ENCODE measurements around the gene SPIRE1.
A peak's percentile ranks its signal among the peaks of the same experiment; 100 is the strongest.

SPIRE1 gene

GRCh38 chr18:12470382-12471075 is 187.4 kb downstream of the SPIRE1 start:
- DNase-seq = no peak
- H3K9me3 Mint-ChIP-seq = no peaks in the 10 kb centered on the region
- peak overlapping the region in 1 of 2 donors; percentile 65 for H3K27ac Mint-ChIP-seq
- no peak overlapping the region for H3K4me3 Mint-ChIP-seq
- no peaks in the 10 kb centered on the region for H3K4me1 Mint-ChIP-seq
- no peak for ATAC-seq
- H3K27me3 Mint-ChIP-seq = no peaks in the 10 kb centered on the region

GRCh38 chr18:12468445-12468844 is 189.5 kb downstream of the SPIRE1 start:
- Mint-ChIP-seq H3K4me1 (no peaks in the 10 kb centered on the region), H3K9me3 (no peaks in the 10 kb centered on the region), H3K4me3 (no peak overlapping the region), H3K27ac (no peak overlapping the region), H3K27me3 (no peaks in the 10 kb centered on the region)
- ATAC-seq = no peak
- no peak for DNase-seq

- no peak overlapping the region for H3K27ac Mint-ChIP-seq
- no peaks in the 10 kb centered on the region for H3K27me3 Mint-ChIP-seq
- no peaks in the 10 kb centered on the region for H3K9me3 Mint-ChIP-seq
- no peaks in the 10 kb centered on the region for H3K4me1 Mint-ChIP-seq
- ATAC-seq (no peak), DNase-seq (no peak)
- H3K4me3 Mint-ChIP-seq = no peak overlapping the region
Observed at GRCh38 chr18:12464731-12465130, 193.2 kb downstream of the SPIRE1 start.

- no peaks in the 10 kb centered on the region for H3K9me3 Mint-ChIP-seq
- H3K4me3 Mint-ChIP-seq = no peak overlapping the region
- ATAC-seq = no peak
- no peak for DNase-seq
- H3K4me1 Mint-ChIP-seq = no peaks in the 10 kb centered on the region
- H3K27me3 Mint-ChIP-seq = no peaks in the 10 kb centered on the region
- H3K27ac Mint-ChIP-seq = no peak overlapping the region
Observed at GRCh38 chr18:12463191-12463590, 194.7 kb downstream of the SPIRE1 start.

GRCh38 chr18:12462242-12462641 is 195.7 kb downstream of the SPIRE1 start:
- no peak for ATAC-seq
- Mint-ChIP-seq H3K4me3 (no peak overlapping the region), H3K27ac (no peak overlapping the region)

GRCh38 chr18:12461326-12461725 is 196.6 kb downstream of the SPIRE1 start:
- H3K27ac Mint-ChIP-seq = no peak overlapping the region
- H3K27me3 Mint-ChIP-seq = no peaks in the 10 kb centered on the region
- H3K4me3 Mint-ChIP-seq = no peak overlapping the region
- ATAC-seq (no peak), DNase-seq (no peak)
- no peaks in the 10 kb centered on the region for H3K9me3 Mint-ChIP-seq
- no peaks in the 10 kb centered on the region for H3K4me1 Mint-ChIP-seq

More at GRCh38 chr18:12462242-12462641, 195.7 kb downstream of the SPIRE1 start:
- no peak for DNase-seq
- Mint-ChIP-seq H3K4me1 (no peaks in the 10 kb centered on the region), H3K9me3 (no peaks in the 10 kb centered on the region), H3K27me3 (no peaks in the 10 kb centered on the region)

- no peaks in the 10 kb centered on the region for H3K9me3 Mint-ChIP-seq
- DNase-seq (no peak), ATAC-seq (no peak)
- H3K27me3 Mint-ChIP-seq = no peaks in the 10 kb centered on the region
- H3K4me3 Mint-ChIP-seq = no peak overlapping the region
- H3K27ac Mint-ChIP-seq = no peak overlapping the region
- H3K4me1 Mint-ChIP-seq = no peaks in the 10 kb centered on the region
Observed at GRCh38 chr18:12460874-12461273, 197.0 kb downstream of the SPIRE1 start.

GRCh38 chr18:12458771-12459170 is 199.1 kb downstream of the SPIRE1 start:
- ATAC-seq (no peak), DNase-seq (no peak)
- Mint-ChIP-seq H3K27ac (no peak overlapping the region), H3K4me3 (no peak overlapping the region), H3K9me3 (no peaks in the 10 kb centered on the region), H3K27me3 (no peaks in the 10 kb centered on the region), H3K4me1 (no peaks in the 10 kb centered on the region)

GRCh38 chr18:12456441-12456840 is 201.5 kb downstream of the SPIRE1 start:
- ATAC-seq (no peak), DNase-seq (no peak)
- no peak overlapping the region for H3K4me3 Mint-ChIP-seq
- no peaks in the 10 kb centered on the region for H3K4me1 Mint-ChIP-seq
- no peaks in the 10 kb centered on the region for H3K9me3 Mint-ChIP-seq
- H3K27ac Mint-ChIP-seq = no peak overlapping the region
- no peaks in the 10 kb centered on the region for H3K27me3 Mint-ChIP-seq

GRCh38 chr18:12455496-12455895 is 202.4 kb downstream of the SPIRE1 start:
- Mint-ChIP-seq H3K27ac (no peak overlapping the region), H3K4me1 (no peaks in the 10 kb centered on the region), H3K27me3 (no peaks in the 10 kb centered on the region), H3K9me3 (no peaks in the 10 kb centered on the region), H3K4me3 (no peak overlapping the region)
- DNase-seq = no peak
- no peak for ATAC-seq

GRCh38 chr18:12452784-12453183 is 205.1 kb downstream of the SPIRE1 start:
- no peaks in the 10 kb centered on the region for H3K4me1 Mint-ChIP-seq
- DNase-seq = no peak
- ATAC-seq = no peak
- no peaks in the 10 kb centered on the region for H3K9me3 Mint-ChIP-seq
- H3K4me3 Mint-ChIP-seq = no peak overlapping the region
- H3K27ac Mint-ChIP-seq = no peak overlapping the region
- H3K27me3 Mint-ChIP-seq = no peaks in the 10 kb centered on the region

GRCh38 chr18:12451428-12451827 is 206.5 kb downstream of the SPIRE1 start:
- H3K27ac Mint-ChIP-seq = no peak overlapping the region
- DNase-seq = no peak
- ATAC-seq = no peak
- H3K27me3 Mint-ChIP-seq = no peaks in the 10 kb centered on the region
- H3K9me3 Mint-ChIP-seq = no peaks in the 10 kb centered on the region
- H3K4me3 Mint-ChIP-seq = no peak overlapping the region
- no peaks in the 10 kb centered on the region for H3K4me1 Mint-ChIP-seq

- no peak overlapping the region for H3K27ac Mint-ChIP-seq
- no peaks in the 10 kb centered on the region for H3K4me1 Mint-ChIP-seq
- H3K4me3 Mint-ChIP-seq = no peak overlapping the region
Observed at GRCh38 chr18:12449051-12449785, 208.7 kb downstream of the SPIRE1 start.

GRCh38 chr18:12445554-12445953 is 212.4 kb downstream of the SPIRE1 start:
- H3K27ac Mint-ChIP-seq = no peak overlapping the region
- H3K9me3 Mint-ChIP-seq = no peaks in the 10 kb centered on the region
- no peaks in the 10 kb centered on the region for H3K27me3 Mint-ChIP-seq
- ATAC-seq (no peak), DNase-seq (no peak)
- no peak overlapping the region for H3K4me3 Mint-ChIP-seq
- no peaks in the 10 kb centered on the region for H3K4me1 Mint-ChIP-seq

More at GRCh38 chr18:12449051-12449785, 208.7 kb downstream of the SPIRE1 start:
- ATAC-seq = no peak
- no peaks in the 10 kb centered on the region for H3K27me3 Mint-ChIP-seq
- H3K9me3 Mint-ChIP-seq = no peaks in the 10 kb centered on the region
- no peak for DNase-seq

- no peaks in the 10 kb centered on the region for H3K4me1 Mint-ChIP-seq
- no peak for ATAC-seq
- H3K9me3 Mint-ChIP-seq = no peaks in the 10 kb centered on the region
Observed at GRCh38 chr18:12443551-12443950, 214.4 kb downstream of the SPIRE1 start.

GRCh38 chr18:12442946-12443345 is 215.0 kb downstream of the SPIRE1 start:
- no peak overlapping the region for H3K4me3 Mint-ChIP-seq
- DNase-seq = no peak
- H3K27ac Mint-ChIP-seq = no peak overlapping the region
- no peak for ATAC-seq
- no peaks in the 10 kb centered on the region for H3K9me3 Mint-ChIP-seq
- no peaks in the 10 kb centered on the region for H3K4me1 Mint-ChIP-seq
- H3K27me3 Mint-ChIP-seq = no peaks in the 10 kb centered on the region

More at GRCh38 chr18:12443551-12443950, 214.4 kb downstream of the SPIRE1 start:
- H3K4me3 Mint-ChIP-seq = no peak overlapping the region
- H3K27ac Mint-ChIP-seq = no peak overlapping the region
- H3K27me3 Mint-ChIP-seq = no peaks in the 10 kb centered on the region
- DNase-seq = no peak
